T47D (cell line): ENCODE data around the gene SPRED3.
A peak's percentile ranks its signal among the peaks of the same experiment; 100 is the strongest.
"Not testable (repeated sequence)": the region's sequence is repeated elsewhere in the genome, so short reads cannot be mapped to it uniquely, and the experiment has no call there.

ENCODE experiments used
- DNase-seq, 2 experiments: peaks; one replicate each; pipeline versions ENCODE4 v3.0.0 to v3.0.0-alpha.2; 2011 to 2012; ENCODE audit warnings: low read depth in 1 of 2, low spot score in 1 of 2
- JUND ChIP-seq: IDR thresholded peaks from 2 replicates; pipeline ENCODE4 v1.6.1; 2012; ENCODE audit warnings: low read depth
- in situ Hi-C: cut with HindIII; loops from 2 replicates; pipeline ENCODE4 v1.10.0; 2016; ENCODE audit warnings: low sequenced_read_pairs, low pct_unique_long_range_greater_than_20kb

The SPRED3 gene

GRCh38 chr19:38422438-38422837 lies 33.9 kb downstream of the SPRED3 start:
- no peak for DNase-seq
- TF ChIP-seq JUND: no peak
- in situ Hi-C loops: no loop called here

GRCh38 chr19:38424272-38424671 lies 35.8 kb downstream of the SPRED3 start:
- in situ Hi-C loops: no loop called here
- no peak for DNase-seq
- no peak for TF ChIP-seq JUND

- in situ Hi-C loops: no loop called here
- DNase-seq: no peak
- no peak for TF ChIP-seq JUND
Measured at GRCh38 chr19:38425222-38425809, 36.8 kb downstream of the SPRED3 start.

GRCh38 chr19:38425810-38426466 lies 37.4 kb downstream of the SPRED3 start, which contains the start of gene RASGRP4:
Gene RASGRP4, minus strand, starts transcription at chr19:38426219. Its CDS starts 128 bp downstream, at chr19:38426091.
- TF ChIP-seq JUND: no peak
- no peak for DNase-seq
- in situ Hi-C loops: no loop called here

DNA sequence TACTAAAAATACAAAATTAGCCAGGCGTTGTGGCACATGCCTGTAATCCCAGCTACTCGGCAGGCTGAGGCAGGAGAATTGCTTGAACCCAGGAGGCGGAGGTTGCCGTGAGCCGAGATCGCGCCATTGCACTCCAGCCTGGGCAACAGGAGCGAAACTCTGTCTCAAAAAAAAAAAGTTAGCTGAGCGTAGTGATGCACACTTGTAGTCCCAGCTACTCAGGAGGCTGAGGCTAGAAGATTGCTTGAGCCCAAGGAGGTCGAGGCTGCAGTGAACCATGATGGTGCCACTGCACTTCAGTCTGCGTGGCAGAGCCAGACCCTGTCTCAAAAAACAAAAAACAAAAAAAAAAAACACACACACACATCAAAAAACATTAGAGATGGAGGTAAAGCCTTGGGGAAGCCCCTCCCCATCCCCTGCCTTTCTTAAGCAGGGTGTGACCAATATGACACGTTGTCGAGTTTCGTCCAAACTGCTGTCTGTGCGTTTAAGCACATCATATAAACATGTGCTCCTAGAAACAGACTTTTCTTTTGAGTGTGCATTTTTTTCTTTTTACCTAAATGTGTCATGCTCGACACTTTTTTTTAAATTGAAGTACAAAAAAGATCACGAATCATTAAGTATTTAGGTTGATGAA lies 38.7 kb downstream of the SPRED3 start:
- in situ Hi-C loops: not testable (repeated sequence)

DNA sequence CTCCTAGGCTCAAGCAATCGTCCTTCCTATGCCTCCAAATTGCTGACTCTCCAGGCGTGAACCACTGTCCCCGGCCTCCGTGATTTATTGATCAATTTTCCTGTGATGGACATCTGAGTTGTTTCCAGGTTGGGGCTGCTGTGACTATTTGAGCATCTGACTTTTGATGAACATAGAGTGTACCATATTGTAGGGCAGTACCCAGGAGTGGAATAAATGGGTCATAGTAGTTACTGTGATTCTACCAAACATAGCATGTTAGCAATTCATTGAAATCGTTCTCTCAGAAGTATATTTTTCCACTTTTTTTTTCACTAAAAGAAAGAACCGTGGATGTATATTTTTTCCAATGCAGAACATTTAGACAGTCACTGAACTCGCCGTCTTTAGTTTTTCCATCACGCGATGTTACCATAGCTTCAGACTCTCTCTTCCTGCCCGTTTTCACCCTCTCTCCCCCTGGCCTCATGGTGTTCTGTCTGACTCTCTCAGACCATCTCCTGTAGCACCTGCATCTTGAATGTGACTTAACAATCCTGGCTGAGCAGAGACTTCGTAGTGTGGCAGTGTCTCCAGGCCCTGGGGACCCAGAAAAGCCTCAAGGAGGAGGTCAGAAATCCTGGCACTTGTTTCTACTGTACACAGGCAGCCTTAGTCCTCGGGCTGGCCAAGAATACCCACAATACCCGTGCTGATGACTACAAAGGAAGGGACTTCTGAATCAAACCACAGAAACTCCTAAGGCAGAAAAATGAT lies 40.7 kb downstream of the SPRED3 start:
- TF ChIP-seq JUND: no peak
- no peak for DNase-seq
- in situ Hi-C loops: no loop called here

More for the DNA sequence above, 38.7 kb downstream of the SPRED3 start:
- DNase-seq: not testable (repeated sequence)

DNA sequence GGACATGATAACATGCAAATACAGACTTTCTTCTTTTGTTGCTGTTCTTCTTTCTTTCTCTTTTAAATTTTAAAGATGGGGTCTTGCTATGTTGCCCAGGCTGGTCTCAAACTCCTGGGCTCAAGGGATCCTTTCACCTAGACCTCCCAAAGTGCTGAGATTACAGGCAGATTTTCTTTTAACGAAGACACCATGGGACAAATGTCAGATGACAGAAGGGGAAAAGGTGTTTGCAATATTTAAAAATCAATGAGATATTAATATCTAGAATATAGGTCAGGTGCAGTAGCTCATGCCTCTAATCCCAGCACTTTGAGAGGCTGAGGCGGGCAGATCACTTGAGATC lies 41.3 kb downstream of the SPRED3 start:
- no peak for DNase-seq
- TF ChIP-seq JUND: no peak
- in situ Hi-C loops: no loop called here

- TF ChIP-seq JUND: no peak
- in situ Hi-C loops: no loop called here
- no peak for DNase-seq
Measured at GRCh38 chr19:38430931-38431330, 42.4 kb downstream of the SPRED3 start.

DNA sequence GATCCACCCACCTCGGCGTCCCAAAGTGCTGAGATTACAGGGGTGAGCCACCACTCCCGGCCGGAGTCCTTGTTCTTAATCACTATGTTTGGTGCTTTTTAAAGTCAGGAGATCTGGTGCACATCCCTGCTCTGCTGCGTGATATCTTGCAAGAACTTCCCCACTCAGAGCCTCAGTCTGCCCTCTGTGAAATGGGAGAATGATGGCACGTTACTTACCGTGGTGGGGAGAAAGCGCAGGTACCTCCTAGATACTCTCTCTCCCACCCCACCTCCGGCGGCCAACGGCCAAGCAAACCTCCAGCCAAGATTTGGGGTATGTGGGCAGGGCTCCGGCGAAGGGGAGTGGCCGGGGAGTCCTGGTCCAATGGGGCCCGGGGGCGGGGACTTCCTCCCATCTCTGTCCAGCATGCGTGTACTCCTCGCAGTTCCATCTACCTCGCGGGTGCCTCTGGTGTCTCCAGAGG lies 44.8 kb downstream of the SPRED3 start, which contains the start of gene RYR1:
Gene RYR1 (plus strand): TSS at position 424 of the 466 bp plus-strand sequence. CDS start 139 bp downstream, outside the sequence.
- in situ Hi-C loops: no loop called here

DNA sequence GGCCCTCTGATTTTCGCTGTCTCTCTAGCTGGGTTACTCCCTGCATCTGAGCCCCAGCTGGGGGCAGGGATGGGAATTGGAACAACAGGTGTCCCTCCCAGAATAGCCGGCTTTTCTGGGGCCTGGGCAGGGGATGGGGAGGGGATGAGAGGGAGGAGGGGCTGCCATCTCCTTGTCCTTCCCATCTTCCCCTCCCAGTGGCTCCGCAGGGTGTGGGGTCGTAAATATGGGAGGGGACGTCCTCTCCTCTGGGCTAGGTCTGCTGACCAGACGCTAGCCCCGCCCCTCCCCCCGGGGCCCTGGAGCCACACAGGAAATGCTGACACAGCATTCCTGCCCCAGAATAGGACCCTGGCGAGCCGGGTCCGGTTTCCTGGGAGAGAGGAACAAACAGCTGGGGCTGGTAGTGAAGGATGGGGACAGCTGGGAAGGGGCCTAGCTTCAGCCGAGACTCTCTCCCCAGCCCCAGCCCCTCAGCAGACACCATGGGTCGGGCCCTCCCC lies 46.1 kb downstream of the SPRED3 start:
- no peak for DNase-seq
- in situ Hi-C loops: no loop called here
- no peak for TF ChIP-seq JUND

More for the DNA sequence above, 44.8 kb downstream of the SPRED3 start, which contains the start of gene RYR1:
- TF ChIP-seq JUND: no peak
- DNase-seq: peak in 1 of 2 experiments; percentile 58

GRCh38 chr19:38437295-38437694 lies 48.8 kb downstream of the SPRED3 start:
- in situ Hi-C loops: no loop called here
- TF ChIP-seq JUND: no peak
- no peak for DNase-seq

GRCh38 chr19:38437917-38438316 lies 49.4 kb downstream of the SPRED3 start:
- DNase-seq: no peak
- in situ Hi-C loops: no loop called here
- TF ChIP-seq JUND: no peak
